Tibial artery (tissue), 4 donors: ENCODE results near the gene MYZAP.

ENCODE experiments used
- DNase-seq, 2 donors: peaks; one replicate each; pipeline ENCODE4 v3.0.0-alpha.2; 2019
- H3K27ac ChIP-seq, 2 donors: fragments of 200-600 bp; sonication (generic) in 1 of 2; 1 replicate in 1 of 2; 2 replicates in 1 of 2; pipeline ENCODE4 v1.5.1; 2018 to 2019; ENCODE audit warnings: mild to moderate bottlenecking in 1 of 2
- H3K27me3 ChIP-seq, 2 donors: fragments of 200-600 bp; sonication (generic) in 1 of 2; one replicate each; pipeline versions ENCODE4 v1.5.1 to v1.6.0; 2016 to 2019
- H3K36me3 ChIP-seq, 3 donors: fragments of 200-600 bp; sonication (generic) in 2 of 3; one replicate each; pipeline ENCODE4 v1.5.1; 2016 to 2019; ENCODE audit warnings: mild to moderate bottlenecking in 2 of 3
- H3K4me1 ChIP-seq, 4 donors: fragments of 200-600 bp; sonication (generic) in 2 of 4; 1 replicate in 3 of 4; 2 replicates in 1 of 4; pipeline ENCODE4 v1.5.1; 2016 to 2019
- H3K4me3 ChIP-seq, 2 donors: fragments of 200-600 bp; sonication (generic) in 1 of 2; 1 replicate in 1 of 2; 2 replicates in 1 of 2; pipeline ENCODE4 v1.5.1; 2018 to 2019; ENCODE audit warnings: mild to moderate bottlenecking in 2 of 2
- H3K9me3 ChIP-seq, 3 donors: fragments of 200-600 bp; sonication (generic) in 1 of 3; one replicate each; pipeline ENCODE4 v1.5.1; 2016 to 2019
- intact Hi-C: fragments of 100-400 bp; cut with DNase I; formaldehyde crosslinking; loops from one replicate; pipeline ENCODE4 v1.15.0; 2023; ENCODE audit warnings: low total_unique reads
- TF ChIP-seq, protein P1 (sequence below), 2 experiments: fragments of 200-600 bp in 1 of 2; fragments of 450-650 bp in 1 of 2; IDR thresholded peaks; one replicate each; pipeline ENCODE4 v1.5.1; 2017 to 2019; ENCODE audit warnings: antibody characterized with exemption in 2 of 2, mild to moderate bottlenecking in 1 of 2, moderate library complexity in 1 of 2

The MYZAP gene

DNA sequence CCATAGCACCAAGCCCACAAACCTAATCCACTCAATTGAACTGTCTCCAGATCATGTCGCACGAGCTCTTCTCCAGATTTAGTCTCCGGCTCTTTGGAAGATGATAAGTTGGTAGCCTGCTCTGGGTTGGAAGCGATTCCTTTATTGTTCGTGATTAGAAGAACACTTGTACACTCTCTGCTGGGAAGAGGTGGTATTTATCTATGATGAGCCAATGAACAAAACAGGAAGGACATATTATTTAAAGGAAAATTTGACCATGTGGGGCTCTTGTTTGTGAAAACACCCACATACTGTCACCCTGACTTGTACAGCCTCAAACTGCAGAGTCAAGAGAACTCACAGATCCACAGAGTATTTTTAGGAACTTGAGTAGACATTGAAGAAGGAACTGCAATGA, 54.4 kb downstream of the MYZAP start:
- TF ChIP-seq, protein P1, sequence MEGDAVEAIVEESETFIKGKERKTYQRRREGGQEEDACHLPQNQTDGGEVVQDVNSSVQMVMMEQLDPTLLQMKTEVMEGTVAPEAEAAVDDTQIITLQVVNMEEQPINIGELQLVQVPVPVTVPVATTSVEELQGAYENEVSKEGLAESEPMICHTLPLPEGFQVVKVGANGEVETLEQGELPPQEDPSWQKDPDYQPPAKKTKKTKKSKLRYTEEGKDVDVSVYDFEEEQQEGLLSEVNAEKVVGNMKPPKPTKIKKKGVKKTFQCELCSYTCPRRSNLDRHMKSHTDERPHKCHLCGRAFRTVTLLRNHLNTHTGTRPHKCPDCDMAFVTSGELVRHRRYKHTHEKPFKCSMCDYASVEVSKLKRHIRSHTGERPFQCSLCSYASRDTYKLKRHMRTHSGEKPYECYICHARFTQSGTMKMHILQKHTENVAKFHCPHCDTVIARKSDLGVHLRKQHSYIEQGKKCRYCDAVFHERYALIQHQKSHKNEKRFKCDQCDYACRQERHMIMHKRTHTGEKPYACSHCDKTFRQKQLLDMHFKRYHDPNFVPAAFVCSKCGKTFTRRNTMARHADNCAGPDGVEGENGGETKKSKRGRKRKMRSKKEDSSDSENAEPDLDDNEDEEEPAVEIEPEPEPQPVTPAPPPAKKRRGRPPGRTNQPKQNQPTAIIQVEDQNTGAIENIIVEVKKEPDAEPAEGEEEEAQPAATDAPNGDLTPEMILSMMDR (IDR thresholded peaks at IDR 0.05), result no peak
- H3K4me1 ChIP-seq, result no peaks in the 10 kb centered on the region
- H3K27me3 ChIP-seq, result no peaks in the 10 kb centered on the region
- no peak overlapping the region for H3K4me3 ChIP-seq
- H3K9me3 ChIP-seq, result no peaks in the 10 kb centered on the region
- H3K27ac ChIP-seq, result no peak overlapping the region
- no peak for DNase-seq
- no peaks in the 10 kb centered on the region for H3K36me3 ChIP-seq
- intact Hi-C loops, result no loop called here

DNA sequence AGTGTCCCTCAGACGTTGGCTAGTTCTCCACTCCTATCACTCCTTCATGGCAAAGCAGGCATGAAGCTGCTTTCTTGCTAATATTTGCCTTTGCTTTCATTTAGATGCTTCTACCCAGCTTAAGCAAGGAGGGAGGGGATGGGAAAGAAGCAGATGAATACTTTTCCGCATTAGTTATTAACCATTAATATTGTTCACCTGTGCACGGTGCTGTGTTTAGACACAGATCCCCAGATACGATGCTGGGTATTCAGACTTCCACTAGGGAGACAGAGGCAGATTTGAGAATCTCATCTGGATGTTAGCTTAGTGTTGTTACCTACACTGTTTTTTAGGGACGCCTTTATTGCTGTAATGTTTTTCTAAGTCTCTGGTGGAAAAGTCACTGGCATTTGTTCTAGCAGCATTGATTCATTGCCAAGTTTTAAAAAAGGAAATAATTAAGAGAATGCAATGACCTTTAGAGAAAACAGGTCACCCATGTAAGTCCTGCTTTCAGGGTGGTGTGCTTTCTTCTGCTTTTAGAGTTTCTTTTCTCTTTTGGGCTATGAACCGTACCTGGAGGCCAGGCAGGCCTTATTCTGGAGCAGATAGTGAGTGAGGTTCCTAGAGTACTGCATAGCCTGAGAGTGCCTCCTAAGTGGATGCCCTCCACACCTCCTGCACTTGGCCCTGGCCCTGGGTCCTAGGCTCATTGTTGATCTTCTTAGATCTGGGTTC, 55.5 kb downstream of the MYZAP start:
- H3K27ac ChIP-seq, result no peak overlapping the region
- no peaks in the 10 kb centered on the region for H3K27me3 ChIP-seq
- H3K4me3 ChIP-seq, result no peak overlapping the region
- no peaks in the 10 kb centered on the region for H3K9me3 ChIP-seq
- H3K4me1 ChIP-seq, result no peaks in the 10 kb centered on the region
- intact Hi-C loops, result no loop called here
- H3K36me3 ChIP-seq, result no peaks in the 10 kb centered on the region
- DNase-seq, result no peak
- TF ChIP-seq, protein P1 (IDR thresholded peaks at IDR 0.05), result no peak

DNA sequence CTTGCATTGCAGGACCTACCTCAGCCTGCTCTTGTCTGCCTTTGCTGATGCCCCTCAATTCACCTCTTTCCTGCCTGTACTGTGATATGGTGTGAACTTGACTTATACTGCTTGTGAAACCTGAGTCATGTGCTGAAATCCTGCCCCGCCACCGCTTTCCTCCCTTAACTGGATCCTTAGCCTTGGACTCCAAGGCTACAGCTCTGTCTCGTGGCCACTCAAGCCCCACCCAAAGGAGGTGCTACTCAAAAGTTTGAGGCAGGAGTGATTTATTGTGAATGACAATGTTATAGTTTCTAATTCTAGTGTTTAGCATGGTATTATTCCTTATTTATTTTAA, 56.1 kb downstream of the MYZAP start:
- H3K36me3 ChIP-seq, result no peaks in the 10 kb centered on the region
- H3K9me3 ChIP-seq, result no peaks in the 10 kb centered on the region
- intact Hi-C loops, result no loop called here
- H3K27ac ChIP-seq, result no peak overlapping the region
- H3K27me3 ChIP-seq, result no peaks in the 10 kb centered on the region
- H3K4me3 ChIP-seq, result no peak overlapping the region
- no peaks in the 10 kb centered on the region for H3K4me1 ChIP-seq
- no peak for DNase-seq
- TF ChIP-seq, protein P1 (IDR thresholded peaks at IDR 0.05), result no peak

DNA sequence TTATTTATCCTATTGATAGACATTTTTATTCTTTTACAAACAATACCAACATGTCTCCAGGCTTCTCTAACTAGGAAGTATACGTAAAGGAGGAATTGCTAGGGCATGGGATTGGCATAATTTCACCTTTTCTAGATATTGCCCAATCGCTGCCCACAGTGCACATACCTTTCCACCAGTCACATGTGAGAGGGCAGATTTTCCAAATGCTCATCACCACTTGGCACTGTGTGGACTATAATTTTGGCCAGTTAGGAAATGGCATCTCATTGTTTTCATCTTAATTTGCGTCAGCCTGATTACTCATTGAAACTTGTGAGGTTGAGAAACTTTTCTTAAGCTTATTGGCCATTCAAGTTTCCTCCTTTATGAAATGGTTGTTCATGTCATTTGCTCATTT, 57.4 kb downstream of the MYZAP start:
- intact Hi-C loops, result no loop called here
- Histone ChIP-seq H3K36me3 (no peaks in the 10 kb centered on the region), H3K27me3 (no peaks in the 10 kb centered on the region), H3K4me3 (no peak overlapping the region), H3K4me1 (no peaks in the 10 kb centered on the region), H3K27ac (no peak overlapping the region), H3K9me3 (no peaks in the 10 kb centered on the region)
- no peak for DNase-seq
- TF ChIP-seq, protein P1 (IDR thresholded peaks at IDR 0.05), result no peak

DNA sequence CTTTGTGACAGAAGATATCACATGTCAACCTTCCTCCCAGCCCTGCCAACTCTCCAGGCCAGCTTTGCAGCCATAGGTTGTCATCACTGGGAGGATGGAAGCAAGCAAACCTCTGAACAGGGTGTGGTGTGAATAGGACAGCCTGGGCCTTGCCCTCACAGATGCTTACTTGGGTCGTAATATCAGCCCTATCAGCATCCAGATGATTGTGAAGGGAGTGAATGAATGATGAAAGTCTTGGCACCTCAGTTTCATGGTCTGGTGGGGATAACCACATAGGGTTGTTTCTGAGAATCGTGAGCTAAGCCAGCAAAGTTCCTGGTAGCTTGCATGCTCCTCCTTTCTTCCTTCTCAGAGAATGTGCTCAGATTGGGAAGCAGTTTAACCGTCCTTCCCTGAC, 59.7 kb downstream of the MYZAP start:
- intact Hi-C loops, result no loop called here
- TF ChIP-seq, protein P1 (IDR thresholded peaks at IDR 0.05), result no peak
- no peaks in the 10 kb centered on the region for H3K36me3 ChIP-seq
- no peaks in the 10 kb centered on the region for H3K4me1 ChIP-seq
- DNase-seq, result no peak
- H3K27ac ChIP-seq, result no peak overlapping the region
- H3K9me3 ChIP-seq, result no peaks in the 10 kb centered on the region
- no peak overlapping the region for H3K4me3 ChIP-seq
- H3K27me3 ChIP-seq, result no peaks in the 10 kb centered on the region

DNA sequence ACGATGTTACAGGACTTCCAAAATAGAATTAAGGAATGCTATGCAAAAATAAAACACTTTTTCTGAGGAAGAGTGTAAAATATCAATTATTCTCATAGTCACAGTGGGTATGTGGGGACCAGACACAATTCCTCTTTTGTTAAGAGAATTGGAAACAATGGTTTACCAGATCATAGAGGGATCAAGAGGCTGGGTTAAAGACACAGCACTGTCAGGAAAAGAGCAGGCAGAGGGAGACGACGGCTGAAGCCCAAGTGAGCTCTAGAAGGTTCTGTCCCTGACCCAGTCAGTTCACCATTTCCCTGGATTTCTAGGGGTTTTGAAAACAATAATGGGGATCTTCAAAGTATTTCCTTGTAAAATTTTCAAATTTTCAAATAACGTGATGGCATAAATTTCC, 60.8 kb downstream of the MYZAP start:
- Histone ChIP-seq H3K36me3 (no peaks in the 10 kb centered on the region), H3K4me3 (no peak overlapping the region), H3K9me3 (no peaks in the 10 kb centered on the region), H3K4me1 (no peaks in the 10 kb centered on the region), H3K27me3 (no peaks in the 10 kb centered on the region), H3K27ac (no peak overlapping the region)
- intact Hi-C loops, result no loop called here
- DNase-seq, result no peak
- TF ChIP-seq, protein P1 (IDR thresholded peaks at IDR 0.05), result no peak
